Fibroblast of mammary gland (primary cell): Measurements from ENCODE around the gene TRMT10B.

Source experiments
- DNase-seq: peaks from one replicate; pipeline ENCODE4 v3.0.0-alpha.2; 2010; ENCODE audit warnings: low read depth
- H3K4me3 ChIP-seq: 2 replicates; pipeline ENCODE4 v1.5.1; 2011; ENCODE audit warnings: low read depth, mild to moderate bottlenecking, low read length, moderate library complexity; ENCODE audit not compliant: control insufficient read depth
- TF ChIP-seq, protein P1 (sequence below): conservative IDR thresholded peaks from 2 replicates; pipeline ENCODE4 v1.5.1; 2011; ENCODE audit warnings: low read depth, low read length, inconsistent platforms; ENCODE audit not compliant: control insufficient read depth, insufficient read depth

TRMT10B gene

DNA sequence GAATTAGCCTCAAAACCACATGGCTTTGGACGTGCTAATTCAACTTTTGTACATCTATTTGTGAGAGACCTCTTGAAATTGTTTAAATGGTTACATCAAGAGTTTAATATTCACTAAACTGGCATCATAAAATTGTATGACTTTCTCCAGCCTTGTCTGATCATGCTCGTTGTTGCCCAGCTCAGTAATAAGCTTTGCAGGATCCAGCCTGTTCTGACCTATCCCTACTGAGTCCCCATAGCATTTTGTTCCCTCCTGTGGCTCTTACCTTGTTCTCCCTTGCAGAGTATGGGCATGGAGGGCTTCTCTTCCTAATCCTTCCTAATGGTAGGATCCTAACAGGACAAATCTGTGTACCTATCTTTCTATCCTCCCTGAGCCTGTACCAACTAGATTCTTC lies 24.9 kb downstream of the TRMT10B start:
- no peak overlapping the region for H3K4me3 ChIP-seq
- no peak for DNase-seq
- TF ChIP-seq, protein P1, sequence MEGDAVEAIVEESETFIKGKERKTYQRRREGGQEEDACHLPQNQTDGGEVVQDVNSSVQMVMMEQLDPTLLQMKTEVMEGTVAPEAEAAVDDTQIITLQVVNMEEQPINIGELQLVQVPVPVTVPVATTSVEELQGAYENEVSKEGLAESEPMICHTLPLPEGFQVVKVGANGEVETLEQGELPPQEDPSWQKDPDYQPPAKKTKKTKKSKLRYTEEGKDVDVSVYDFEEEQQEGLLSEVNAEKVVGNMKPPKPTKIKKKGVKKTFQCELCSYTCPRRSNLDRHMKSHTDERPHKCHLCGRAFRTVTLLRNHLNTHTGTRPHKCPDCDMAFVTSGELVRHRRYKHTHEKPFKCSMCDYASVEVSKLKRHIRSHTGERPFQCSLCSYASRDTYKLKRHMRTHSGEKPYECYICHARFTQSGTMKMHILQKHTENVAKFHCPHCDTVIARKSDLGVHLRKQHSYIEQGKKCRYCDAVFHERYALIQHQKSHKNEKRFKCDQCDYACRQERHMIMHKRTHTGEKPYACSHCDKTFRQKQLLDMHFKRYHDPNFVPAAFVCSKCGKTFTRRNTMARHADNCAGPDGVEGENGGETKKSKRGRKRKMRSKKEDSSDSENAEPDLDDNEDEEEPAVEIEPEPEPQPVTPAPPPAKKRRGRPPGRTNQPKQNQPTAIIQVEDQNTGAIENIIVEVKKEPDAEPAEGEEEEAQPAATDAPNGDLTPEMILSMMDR = no peak

DNA sequence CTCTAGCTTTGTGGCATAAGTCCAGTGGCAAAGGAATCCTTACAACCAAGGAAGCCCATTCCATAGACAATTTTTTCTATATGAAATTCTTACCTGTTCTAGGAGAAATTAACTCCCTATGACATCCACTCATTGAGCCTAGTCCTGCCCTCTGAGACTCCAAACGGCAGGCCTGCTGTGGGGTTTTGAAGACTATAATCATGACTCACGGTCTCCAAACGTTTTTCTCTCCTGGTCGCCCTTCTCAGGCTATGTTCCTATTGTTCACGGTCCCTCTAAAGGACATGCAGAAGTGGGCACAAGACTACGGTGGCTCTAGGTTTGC lies 30.6 kb downstream of the TRMT10B start:
- peak; percentile 18 for DNase-seq
- peak overlapping the region; percentile 95 for H3K4me3 ChIP-seq
- TF ChIP-seq, protein P1 = no peak

DNA sequence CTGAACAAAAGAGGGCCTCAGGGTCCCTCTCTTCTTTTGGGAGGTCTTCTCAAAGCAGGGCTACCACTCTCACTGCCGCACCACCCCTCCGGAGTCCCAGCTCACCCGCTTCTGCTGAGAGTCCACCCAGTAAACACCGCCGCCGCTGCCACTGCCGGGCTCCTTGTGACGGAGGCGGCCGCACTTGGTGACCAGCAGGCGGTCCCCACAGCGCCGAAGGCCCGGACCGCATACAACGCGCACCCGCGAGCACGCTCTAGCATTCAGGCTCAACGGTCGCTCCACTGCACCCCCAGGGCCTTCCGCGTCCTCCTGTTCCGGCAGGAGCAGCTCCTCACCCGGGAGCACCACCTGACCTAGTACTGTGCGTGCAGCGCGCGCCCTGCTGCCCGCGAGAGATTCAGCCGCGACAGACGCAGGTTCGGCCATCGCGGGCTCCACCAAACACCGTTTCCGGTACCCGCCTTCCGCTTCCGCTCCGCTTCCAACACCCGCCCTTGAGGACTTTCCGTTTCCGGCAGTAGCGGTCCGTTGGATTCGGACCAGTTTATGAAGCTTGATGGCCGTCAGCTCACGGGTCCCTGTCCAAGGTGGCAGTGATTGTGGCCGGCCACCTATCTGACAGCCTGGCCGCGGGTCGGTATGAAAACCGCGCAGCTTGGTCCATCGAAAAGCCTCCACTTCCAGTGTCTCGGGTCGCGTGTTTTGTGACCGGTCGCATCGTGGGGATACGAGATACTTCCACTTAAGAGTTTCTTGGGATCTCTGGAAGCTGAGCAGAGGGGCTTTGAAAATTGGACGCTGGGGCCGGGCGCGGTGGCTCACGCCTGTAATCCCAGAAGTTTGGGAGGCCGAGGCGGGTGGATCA lies 31.2 kb downstream of the TRMT10B start, which contains the start of gene EXOSC3:
EXOSC3 (minus strand) TSS at position 449 of the 868 bp plus-strand sequence; CDS start at position 429, 20 bp downstream.
- TF ChIP-seq, protein P1 = no peak
- peak within 1 kb of the TSS; percentile 95 for H3K4me3 ChIP-seq
- DNase-seq = peak; percentile 91

DNA sequence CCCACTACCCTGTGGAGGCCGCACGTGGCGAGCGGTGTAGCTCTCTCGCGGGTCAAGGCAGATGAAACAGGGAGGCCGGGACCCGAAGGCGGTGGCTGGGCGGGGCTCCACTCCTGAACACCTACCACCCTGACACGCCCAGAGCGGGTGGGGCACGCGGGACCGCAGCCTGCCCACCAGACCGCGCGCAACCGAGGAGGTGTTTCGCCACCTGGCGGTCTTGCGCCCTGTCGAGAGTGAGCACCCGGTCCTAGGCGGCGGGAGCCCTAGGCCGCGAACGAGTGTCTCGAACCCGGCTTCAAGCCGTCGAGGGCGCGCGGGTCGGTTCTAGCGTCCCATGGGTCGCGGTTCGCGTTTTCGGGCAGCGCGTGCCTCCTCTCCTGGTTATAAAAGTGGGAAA lies 33.5 kb downstream of the TRMT10B start:
- TF ChIP-seq, protein P1 = no peak
- no peak for DNase-seq

DNA sequence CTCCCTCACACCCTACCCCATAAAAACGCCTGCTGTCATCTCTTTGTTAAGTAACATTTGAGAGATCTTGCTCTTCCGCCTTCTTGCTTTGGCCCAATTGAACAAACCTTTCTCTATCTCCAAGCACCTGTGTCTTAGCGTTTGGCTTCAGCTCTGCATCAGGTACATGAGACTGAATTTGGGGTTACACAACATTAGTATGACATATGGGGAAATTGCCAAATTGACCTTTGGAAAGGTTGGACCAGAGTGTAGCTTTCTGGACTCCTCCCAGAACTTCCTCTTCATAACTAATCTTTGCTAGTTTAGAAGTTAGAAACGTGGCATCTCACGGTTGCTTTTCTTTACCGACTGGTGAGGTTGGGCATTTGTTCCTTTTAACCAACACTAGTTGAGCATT lies 34.7 kb downstream of the TRMT10B start:
- DNase-seq = no peak
- no peak overlapping the region for H3K4me3 ChIP-seq
- TF ChIP-seq, protein P1 = no peak

More for the DNA sequence above, 33.5 kb downstream of the TRMT10B start:
- no peak overlapping the region for H3K4me3 ChIP-seq

DNA sequence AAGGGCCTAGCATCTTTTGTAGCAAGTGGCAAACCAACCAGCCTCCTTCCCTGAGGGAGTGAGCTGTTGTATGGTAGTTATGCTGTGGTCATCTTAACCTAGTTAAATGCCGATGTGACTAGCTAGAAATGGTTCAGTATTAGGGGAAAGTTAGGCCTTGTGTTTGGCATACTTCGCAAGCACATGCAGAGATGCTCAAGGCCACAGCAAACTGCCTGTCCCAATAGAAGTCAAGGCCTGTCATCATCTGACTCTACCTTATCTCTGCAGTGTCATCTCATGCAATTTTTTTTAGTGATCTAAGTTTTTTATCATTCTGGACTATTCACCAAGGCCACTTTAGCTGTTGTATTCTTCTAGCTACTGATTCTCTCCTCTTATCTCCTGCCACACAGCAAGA lies 36.5 kb downstream of the TRMT10B start:
- no peak overlapping the region for H3K4me3 ChIP-seq
- DNase-seq = no peak

More for the DNA sequence above, 36.5 kb downstream of the TRMT10B start:
- TF ChIP-seq, protein P1 = no peak
